Inflammatory macrophage (primary cell): Measurements from ENCODE around the gene LRSAM1.

Experiments used
- DNase-seq, 2 donors: peaks; one replicate each; pipeline ENCODE4 v3.0.0-alpha.2; 2020 to 2022

LRSAM1 gene

GRCh38 chr9:127426756-127427155 lies 24.6 kb upstream of the LRSAM1 start:
- no peak for DNase-seq

GRCh38 chr9:127428348-127428747 lies 23.0 kb upstream of the LRSAM1 start:
- no peak for DNase-seq

- no peak for DNase-seq
Observed at GRCh38 chr9:127430415-127430814, 20.9 kb upstream of the LRSAM1 start.

- no peak for DNase-seq
Observed at GRCh38 chr9:127437497-127438264, 13.6 kb upstream of the LRSAM1 start.

GRCh38 chr9:127438394-127438793 lies 12.9 kb upstream of the LRSAM1 start:
- no peak for DNase-seq

GRCh38 chr9:127444283-127444920 lies 6.9 kb upstream of the LRSAM1 start:
- no peak for DNase-seq

- no peak for DNase-seq
Observed at GRCh38 chr9:127444921-127445850, 6.1 kb upstream of the LRSAM1 start.

GRCh38 chr9:127445851-127446712 lies 5.2 kb upstream of the LRSAM1 start:
- DNase-seq = no peak

GRCh38 chr9:127446713-127447415 lies 4.4 kb upstream of the LRSAM1 start:
- no peak for DNase-seq

- DNase-seq = no peak
Observed at GRCh38 chr9:127447416-127448111, 3.7 kb upstream of the LRSAM1 start.

- no peak for DNase-seq
Observed at GRCh38 chr9:127448112-127448805, 3.1 kb upstream of the LRSAM1 start.

GRCh38 chr9:127449332-127449966 lies 1.9 kb upstream of the LRSAM1 start:
- DNase-seq = no peak

GRCh38 chr9:127450243-127450760 lies 1.0 kb upstream of the LRSAM1 start:
- DNase-seq = no peak

GRCh38 chr9:127451608-127451857 lies 223 bp downstream of the LRSAM1 start:
- DNase-seq = no peak

- peak; percentile 28 to 47 for DNase-seq
Observed at GRCh38 chr9:127451858-127452656, 747 bp downstream of the LRSAM1 start.

GRCh38 chr9:127452691-127453090 lies 1.4 kb downstream of the LRSAM1 start:
- DNase-seq = no peak

GRCh38 chr9:127455324-127455992 lies 4.1 kb downstream of the LRSAM1 start:
- DNase-seq = peak; percentile 78 to 85

- no peak for DNase-seq
Observed at GRCh38 chr9:127457191-127457878, 6.0 kb downstream of the LRSAM1 start.
